ENCODE results near the gene RPGRIP1L.

DNA sequence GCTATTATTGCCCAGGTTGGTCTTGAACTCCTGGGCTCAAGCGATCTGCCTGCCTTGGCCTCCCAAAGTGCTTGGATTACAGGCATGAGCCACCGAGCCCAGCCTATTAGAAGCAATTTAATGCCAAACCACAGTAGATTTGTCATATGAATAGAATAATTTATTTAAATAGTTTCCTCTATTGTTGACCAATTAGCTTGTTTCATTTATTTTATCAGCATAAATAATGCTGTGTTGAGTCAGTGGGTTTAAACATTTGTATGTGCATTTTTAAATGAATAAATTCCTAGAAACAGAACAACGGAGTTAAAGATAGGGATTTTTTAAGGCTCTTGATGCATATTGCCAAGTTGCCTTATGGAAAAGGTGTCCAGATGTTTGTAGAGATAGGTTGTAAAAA is 27.0 kb upstream of the RPGRIP1L start:
- TF ChIP-seq POLR2A (IDR thresholded peaks at IDR 0.05; ENCODE audit: low read length) (no peak), ZSCAN20 (CRISPR knock-in tag; IDR thresholded peaks at IDR 0.05) (no peak), RAD21 (conservative IDR thresholded peaks at IDR 0.05 in 1 of 2, IDR thresholded peaks at IDR 0.05 in 1 of 2) (no peak), NR3C1 (IDR thresholded peaks at IDR 0.05) (no peak), SMC3 (IDR thresholded peaks at IDR 0.05) (no peak), TP53 (CRISPR knock-in tag; IDR thresholded peaks at IDR 0.05) (no peak)
- TF ChIP-seq, protein P1, sequence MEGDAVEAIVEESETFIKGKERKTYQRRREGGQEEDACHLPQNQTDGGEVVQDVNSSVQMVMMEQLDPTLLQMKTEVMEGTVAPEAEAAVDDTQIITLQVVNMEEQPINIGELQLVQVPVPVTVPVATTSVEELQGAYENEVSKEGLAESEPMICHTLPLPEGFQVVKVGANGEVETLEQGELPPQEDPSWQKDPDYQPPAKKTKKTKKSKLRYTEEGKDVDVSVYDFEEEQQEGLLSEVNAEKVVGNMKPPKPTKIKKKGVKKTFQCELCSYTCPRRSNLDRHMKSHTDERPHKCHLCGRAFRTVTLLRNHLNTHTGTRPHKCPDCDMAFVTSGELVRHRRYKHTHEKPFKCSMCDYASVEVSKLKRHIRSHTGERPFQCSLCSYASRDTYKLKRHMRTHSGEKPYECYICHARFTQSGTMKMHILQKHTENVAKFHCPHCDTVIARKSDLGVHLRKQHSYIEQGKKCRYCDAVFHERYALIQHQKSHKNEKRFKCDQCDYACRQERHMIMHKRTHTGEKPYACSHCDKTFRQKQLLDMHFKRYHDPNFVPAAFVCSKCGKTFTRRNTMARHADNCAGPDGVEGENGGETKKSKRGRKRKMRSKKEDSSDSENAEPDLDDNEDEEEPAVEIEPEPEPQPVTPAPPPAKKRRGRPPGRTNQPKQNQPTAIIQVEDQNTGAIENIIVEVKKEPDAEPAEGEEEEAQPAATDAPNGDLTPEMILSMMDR (IDR thresholded peaks at IDR 0.05): no peak
